HepG2 (cell line): ENCODE data around the gene PSD4. TPM values are rescaled to one million over a fixed set of nuclear protein-coding genes. Genes with fewer than 3 reads are reported as not detected.
A peak's percentile ranks its signal among the peaks of the same experiment; 100 is the strongest.

Experiments used
- AGO2 ChIP-seq: fragments of 200-400 bp; formaldehyde crosslinking; optimal IDR thresholded peaks from 2 replicates; pipeline ENCODE3; 2017; ENCODE audit warnings: mild to moderate bottlenecking, low read depth, low read length, moderate library complexity
- BCL6 ChIP-seq: IDR thresholded peaks from 2 replicates; pipeline ENCODE4 v1.6.1; 2016; ENCODE audit warnings: missing genetic modification reagents, missing compliant biosample characterization
- MEIS2 ChIP-seq: sonication (generic); formaldehyde crosslinking; IDR thresholded peaks from 2 replicates; pipeline ENCODE4 v1.9.0; 2021; ENCODE audit warnings: mild to moderate bottlenecking, missing genetic modification reagents
- MTERF4 ChIP-seq: sonication (generic); formaldehyde crosslinking; IDR thresholded peaks from 2 replicates; pipeline ENCODE4 v1.8.0; 2023; ENCODE audit warnings: mild to moderate bottlenecking, missing genetic modification reagents
- RBFOX2 ChIP-seq: fragments of 200-400 bp; formaldehyde crosslinking; IDR thresholded peaks from 2 replicates; pipeline ENCODE4 v1.6.1; 2017; ENCODE audit warnings: low read depth, mild to moderate bottlenecking, low read length
- RXRA ChIP-seq: sonication (generic); formaldehyde crosslinking; IDR thresholded peaks from 2 replicates; pipeline ENCODE4 v1.5.1; 2020; ENCODE audit warnings: missing genetic modification reagents
- SRSF1 ChIP-seq: fragments of 200-400 bp; formaldehyde crosslinking; optimal IDR thresholded peaks from 2 replicates; pipeline ENCODE3; 2017; ENCODE audit warnings: mild to moderate bottlenecking, low read depth, low read length, moderate library complexity
- TOE1 ChIP-seq: sonication (generic); formaldehyde crosslinking; IDR thresholded peaks from 2 replicates; pipeline ENCODE4 v1.4.0; 2020; ENCODE audit warnings: mild to moderate bottlenecking, missing genetic modification reagents
- ZNF441 ChIP-seq: sonication (generic); formaldehyde crosslinking; IDR thresholded peaks from 2 replicates; pipeline ENCODE4 v1.7.0; 2021; ENCODE audit warnings: missing genetic modification reagents, borderline replicate concordance
- ZNF7 ChIP-seq: IDR thresholded peaks from 2 replicates; pipeline ENCODE4 v1.6.1; 2016; ENCODE audit warnings: missing biosample characterization, missing genetic modification reagents
- ZNF749 ChIP-seq: sonication (generic); formaldehyde crosslinking; IDR thresholded peaks from 2 replicates; pipeline ENCODE4 v1.8.0; 2022; ENCODE audit warnings: mild to moderate bottlenecking, missing genetic modification reagents, moderate library complexity, borderline replicate concordance
- ZNF800 ChIP-seq: sonication (generic); formaldehyde crosslinking; IDR thresholded peaks from 2 replicates; pipeline ENCODE4 v1.4.0; 2020; ENCODE audit warnings: missing genetic modification reagents
- polyA plus RNA-seq, 8 experiments: library from polyadenylated mRNA; depleted of rRNA in 3 of 8; stranded (reverse) in 7 of 8; unstranded in 1 of 8; fragments of >200 nt; fragmentation: Illumina TruSeq in 4 of 8; extraction: Trizol in 4 of 8; gene quantifications; 2 replicates each; pipeline versions ENCODE4 v1.2.1 to v1.2.3, GENCODE V29; 2011 to 2016; ENCODE audit warnings: low read depth in 4 of 8, missing spikeins in 1 of 8, mixed read lengths in 1 of 8; ENCODE audit not compliant: insufficient read depth in 1 of 8
- total RNA-seq, 5 experiments: library from RNA; depleted of rRNA; stranded (reverse); fragments of >200 nt; fragmentation: Illumina TruSeq; extraction: Trizol; gene quantifications; 2 replicates each; pipeline ENCODE4 v1.2.3, GENCODE V29; 2016; ENCODE audit warnings: low read depth in 1 of 5
- TF ChIP-seq, protein P1 (sequence below): sonication (generic); formaldehyde crosslinking; IDR thresholded peaks from 2 replicates; pipeline ENCODE4 v1.8.0; 2022; ENCODE audit warnings: missing genetic modification reagents, mild to moderate bottlenecking, inconsistent platforms, borderline replicate concordance
- TF ChIP-seq, protein P2 (sequence below): sonication (generic); formaldehyde crosslinking; IDR thresholded peaks from 2 replicates; pipeline ENCODE4 v1.5.1; 2020; ENCODE audit warnings: mild to moderate bottlenecking, missing genetic modification reagents

Gene PSD4
- total and polyA plus RNA-seq, 2 of the 13 experiments (the other 11 are each of a cell fraction or from before 2014, with no cell fraction given) = 5.8 to 9.4 TPM

- TF ChIP-seq ZNF800 = peak; percentile 67; the same call in 1 of the 2 replicates
- 0 out of 2 replicates have a peak, but pooled peaks have one; percentile 5 for TF ChIP-seq MEIS2 (CRISPR knock-in tag)
- no peak for TF ChIP-seq ZNF7 (CRISPR knock-in tag)
- no peak for TF ChIP-seq TOE1
- TF ChIP-seq AGO2 = peak; percentile 48
- peak; percentile 10; the same call in 1 of the 2 replicates for TF ChIP-seq BCL6 (CRISPR knock-in tag)
- TF ChIP-seq MTERF4 (CRISPR knock-in tag) = peak; percentile 84; the same call in 1 of the 2 replicates
- TF ChIP-seq, protein P1, sequence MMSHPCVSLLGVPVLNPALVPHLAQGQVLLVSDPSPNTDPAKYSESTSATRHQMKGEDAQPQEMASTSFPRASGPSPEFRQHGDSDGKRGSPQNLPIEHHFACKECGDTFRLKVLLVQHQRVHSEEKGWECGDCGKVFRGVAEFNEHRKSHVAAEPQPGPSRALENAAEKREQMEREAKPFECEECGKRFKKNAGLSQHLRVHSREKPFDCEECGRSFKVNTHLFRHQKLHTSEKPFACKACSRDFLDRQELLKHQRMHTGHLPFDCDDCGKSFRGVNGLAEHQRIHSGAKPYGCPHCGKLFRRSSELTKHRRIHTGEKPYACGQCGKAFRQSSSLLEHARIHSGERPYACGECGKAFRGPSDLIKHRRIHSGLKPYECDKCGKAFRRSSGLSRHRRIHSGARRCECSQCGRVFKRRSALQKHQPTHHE (CRISPR knock-in tag) = no peak
- TF ChIP-seq RXRA = peak; percentile 23; the same call in 1 of the 2 replicates
- TF ChIP-seq, protein P2, sequence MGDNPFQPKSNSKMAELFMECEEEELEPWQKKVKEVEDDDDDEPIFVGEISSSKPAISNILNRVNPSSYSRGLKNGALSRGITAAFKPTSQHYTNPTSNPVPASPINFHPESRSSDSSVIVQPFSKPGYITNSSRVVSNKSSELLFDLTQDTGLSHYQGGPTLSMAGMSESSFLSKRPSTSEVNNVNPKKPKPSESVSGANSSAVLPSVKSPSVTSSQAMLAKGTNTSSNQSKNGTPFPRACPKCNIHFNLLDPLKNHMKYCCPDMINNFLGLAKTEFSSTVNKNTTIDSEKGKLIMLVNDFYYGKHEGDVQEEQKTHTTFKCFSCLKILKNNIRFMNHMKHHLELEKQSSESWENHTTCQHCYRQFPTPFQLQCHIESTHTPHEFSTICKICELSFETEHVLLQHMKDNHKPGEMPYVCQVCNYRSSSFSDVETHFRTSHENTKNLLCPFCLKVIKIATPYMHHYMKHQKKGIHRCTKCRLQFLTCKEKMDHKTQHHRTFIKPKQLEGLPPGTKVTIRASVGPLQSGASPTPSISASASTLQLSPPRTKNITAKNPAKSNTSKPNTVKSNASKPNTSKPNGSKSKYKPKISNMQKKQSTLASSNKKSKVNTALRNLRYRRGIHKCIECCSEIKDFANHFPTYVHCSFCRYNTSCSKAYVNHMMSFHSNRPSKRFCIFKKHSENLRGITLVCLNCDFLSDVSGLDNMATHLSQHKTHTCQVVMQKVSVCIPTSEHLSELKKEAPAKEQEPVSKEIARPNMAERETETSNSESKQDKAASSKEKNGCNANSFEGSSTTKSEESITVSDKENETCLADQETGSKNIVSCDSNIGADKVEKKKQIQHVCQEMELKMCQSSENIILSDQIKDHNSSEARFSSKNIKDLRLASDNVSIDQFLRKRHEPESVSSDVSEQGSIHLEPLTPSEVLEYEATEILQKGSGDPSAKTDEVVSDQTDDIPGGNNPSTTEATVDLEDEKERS (CRISPR knock-in tag) = no peak
- peak; percentile 66; the same call in 1 of the 2 replicates for TF ChIP-seq ZNF441 (CRISPR knock-in tag)
- 0 out of 2 replicates have a peak, but pooled peaks have one; percentile 58 for TF ChIP-seq ZNF749 (CRISPR knock-in tag)
- TF ChIP-seq RBFOX2 = peak; percentile 73
- TF ChIP-seq SRSF1 = peak; percentile 5
Observed at GRCh38 chr2:113157118-113157896, 16.5 kb upstream of the PSD4 start (continued).
